ENCODE data around the gene FBLL1. TPM values are rescaled to one million over a fixed set of nuclear protein-coding genes. Genes with fewer than 3 reads are reported as not detected.
"Not testable (repeated sequence)": the region's sequence is repeated elsewhere in the genome, so short reads cannot be mapped to it uniquely, and the experiment has no call there.

The FBLL1 gene
- total and polyA plus RNA-seq, 10 of the 15 experiments (the other 5 are each of a cell fraction or from before 2014, with no cell fraction given), result 0.04 to 0.23 (median 0.15) TPM; not detected in 7

GRCh38 chr5:168573663-168574062, 44.6 kb downstream of the FBLL1 start:
- H3K9me3 ChIP-seq (replicated peaks; ENCODE audit: control insufficient read depth, insufficient read depth, low read length); SMC1A ChIA-PET (ENCODE audit: uncharacterized antibody, unreplicated experiment); H3K27ac ChIP-seq (ENCODE audit: control insufficient read depth, insufficient read depth); CTCF ChIA-PET; H3K4me1 ChIP-seq (ENCODE audit: control insufficient read depth, insufficient read depth, low read length); RAD21 ChIA-PET (ENCODE audit: unreplicated experiment); H3K27me3 ChIP-seq (replicated peaks in 1 of 2; ENCODE audit: control insufficient read depth in 2 of 2, insufficient read depth in 2 of 2, low read length in 1 of 2); H3K36me3 ChIP-seq (ENCODE audit: control insufficient read depth in 2 of 2, insufficient read depth in 2 of 2, low read length in 1 of 2); FAIRE-seq; H3K4me3 ChIP-seq; H3K9ac ChIP-seq (ENCODE audit: control insufficient read depth, insufficient read depth, low read length); H4K20me1 ChIP-seq (ENCODE audit: control insufficient read depth, insufficient read depth); ATAC-seq; DNase-seq (ENCODE audit: low read depth, low spot score); H3K4me2 ChIP-seq (ENCODE audit: control insufficient read depth, insufficient read depth); BruUV-seq (replicated peaks); in situ Hi-C loops (cut with MboI); POLR2A ChIA-PET; H2AFZ ChIP-seq (ENCODE audit: control insufficient read depth, low read depth, low read length): not testable (repeated sequence)
- intact Hi-C loops (cut with micrococcal nuclease; ENCODE audit: unreplicated experiment), result loop anchor here (10.0 kb wide), 1 partner anchor 279 kb away; the partner anchor contains the start of gene WWC1
- H3K79me2 ChIP-seq (ENCODE audit: control insufficient read depth, insufficient read depth, low read length), result peaks cover 80% of the 10 kb centered on the region
- WGBS (ENCODE audit: insufficient coverage, insufficient replicate concordance, low lambda C conversion rate, missing lambda C conversion rate), result 100% methylated on average over 1 of the region's 3 CpGs

GRCh38 chr5:168574156-168574555, 45.1 kb downstream of the FBLL1 start:
- H4K20me1 ChIP-seq (ENCODE audit: control insufficient read depth, insufficient read depth); H3K4me2 ChIP-seq (ENCODE audit: control insufficient read depth, insufficient read depth); H3K9ac ChIP-seq (ENCODE audit: control insufficient read depth, insufficient read depth, low read length); H3K4me1 ChIP-seq (ENCODE audit: control insufficient read depth, insufficient read depth, low read length); in situ Hi-C loops (cut with MboI); H3K27me3 ChIP-seq (replicated peaks in 1 of 2; ENCODE audit: control insufficient read depth in 2 of 2, insufficient read depth in 2 of 2, low read length in 1 of 2); DNase-seq (ENCODE audit: low read depth, low spot score); H3K36me3 ChIP-seq (ENCODE audit: control insufficient read depth in 2 of 2, insufficient read depth in 2 of 2, low read length in 1 of 2); BruUV-seq (replicated peaks); FAIRE-seq; H3K9me3 ChIP-seq (replicated peaks; ENCODE audit: control insufficient read depth, insufficient read depth, low read length); H3K27ac ChIP-seq (ENCODE audit: control insufficient read depth, insufficient read depth); H2AFZ ChIP-seq (ENCODE audit: control insufficient read depth, low read depth, low read length); RAD21 ChIA-PET (ENCODE audit: unreplicated experiment); ATAC-seq: not testable (repeated sequence)
- 92% methylated on average over 1 of the region's 1 CpG for WGBS (ENCODE audit: insufficient coverage, insufficient replicate concordance, low lambda C conversion rate, missing lambda C conversion rate)
- POLR2A ChIA-PET, result interaction anchor here (1.0 kb wide), 1 partner anchor 9 kb away, joined by 5 read pairs; no protein-coding TSS in a partner anchor
- H3K4me3 ChIP-seq, result 0 out of 2 replicates have a peak overlapping the region, but pooled peaks have one; percentile 19
- SMC1A ChIA-PET (ENCODE audit: uncharacterized antibody, unreplicated experiment), result interaction anchor here (1.8 to 2.2 kb wide), 2 partner anchors 12 to 21 kb away, joined by 5 read pairs; no protein-coding TSS in a partner anchor
- intact Hi-C loops (cut with micrococcal nuclease; ENCODE audit: unreplicated experiment), result loop anchor here (10.0 kb wide), 1 partner anchor 279 kb away; the partner anchor contains the start of gene WWC1
- H3K79me2 ChIP-seq (ENCODE audit: control insufficient read depth, insufficient read depth, low read length), result peaks cover 83% of the 10 kb centered on the region
- CTCF ChIA-PET, result interaction anchor here (0.7 kb wide), 1 partner anchor 604 kb away, joined by 3 read pairs; no protein-coding TSS in a partner anchor
